Prostate gland (tissue), 2 donors: Measurements from ENCODE around the gene GABRB3.

Source experiments
- CTCF ChIP-seq, 4 experiments: fragments of 200-600 bp in 2 of 4; fragments of 450-650 bp in 2 of 4; sonication (generic) in 2 of 4; IDR thresholded peaks; 1 replicate in 3 of 4; 2 replicates in 1 of 4; pipeline ENCODE4 v1.5.1; 2016 to 2019; ENCODE audit warnings: antibody characterized with exemption in 4 of 4, mild to moderate bottlenecking in 2 of 4, moderate library complexity in 2 of 4
- POLR2A ChIP-seq: fragments of 450-650 bp; IDR thresholded peaks from one replicate; pipeline ENCODE4 v1.6.1; 2016; ENCODE audit warnings: antibody characterized with exemption, mild to moderate bottlenecking
- POLR2AphosphoS5 ChIP-seq: sonication (generic); formaldehyde crosslinking; IDR thresholded peaks from one replicate; pipeline ENCODE4 v1.6.1; 2017; ENCODE audit warnings: antibody characterized with exemption

- TF ChIP-seq CTCF (IDR thresholded peaks at IDR 0.05) (no peak), POLR2A (no peak), POLR2AphosphoS5 (no peak)
Observed at GRCh38 chr15:26661107-26661506, 111.8 kb downstream of the GABRB3 start.
